T47D (cell line): ENCODE data around the gene SMAP1.

Source experiments
- DNase-seq, 2 experiments: peaks; one replicate each; pipeline versions ENCODE4 v3.0.0 to v3.0.0-alpha.2; 2011 to 2012; ENCODE audit warnings: low read depth in 1 of 2, low spot score in 1 of 2
- JUND ChIP-seq: IDR thresholded peaks from 2 replicates; pipeline ENCODE4 v1.6.1; 2012; ENCODE audit warnings: low read depth
- in situ Hi-C: cut with HindIII; loops from 2 replicates; pipeline ENCODE4 v1.10.0; 2016; ENCODE audit warnings: low sequenced_read_pairs, low pct_unique_long_range_greater_than_20kb

The SMAP1 gene

GRCh38 chr6:70663881-70664466 is 3.7 kb upstream of the SMAP1 start:
- DNase-seq: no peak
- no peak for TF ChIP-seq JUND
- in situ Hi-C loops: no loop called here

DNA sequence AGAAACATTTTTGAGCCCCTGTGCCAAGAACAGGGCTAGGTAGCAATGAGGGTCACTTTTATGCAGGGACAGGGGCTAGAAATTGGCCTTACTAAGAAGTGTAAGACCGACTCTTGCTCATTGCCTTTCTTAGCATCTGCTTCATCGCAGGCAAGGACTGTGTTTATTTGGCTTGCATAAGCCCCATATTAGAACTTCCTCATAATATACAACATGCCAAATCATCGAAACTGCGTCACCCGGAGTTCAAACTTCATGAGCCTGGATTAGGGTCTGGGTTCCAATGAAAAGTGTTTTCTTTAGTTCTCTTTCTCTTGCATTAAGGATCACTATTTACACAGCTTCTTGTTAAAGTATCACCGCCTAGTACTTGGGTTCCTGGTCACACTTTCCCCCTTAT is 977 bp upstream of the SMAP1 start:
- TF ChIP-seq JUND: no peak
- no peak for DNase-seq

DNA sequence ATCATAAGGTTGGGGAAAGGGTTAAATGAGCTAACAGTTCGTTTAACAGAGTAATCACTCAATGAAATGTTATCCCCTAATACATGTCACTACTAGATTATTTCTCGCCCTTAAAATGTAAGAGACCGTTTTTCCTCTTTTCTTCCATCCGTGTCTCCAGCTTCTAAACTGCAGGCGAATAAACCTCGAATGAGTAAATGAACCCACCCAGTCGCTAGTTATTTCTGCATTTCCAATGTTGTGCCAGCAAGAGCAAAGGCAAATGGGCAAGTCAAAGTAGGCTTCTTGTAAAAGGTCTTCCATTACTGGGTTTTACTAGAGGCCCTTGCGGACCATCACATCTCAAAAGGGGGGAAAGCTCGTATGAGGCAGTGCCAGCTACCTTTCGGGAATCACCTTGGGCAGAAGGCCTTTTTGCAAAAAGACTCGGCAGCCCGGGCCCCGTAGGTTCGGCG is 400 bp upstream of the SMAP1 start:
- TF ChIP-seq JUND: no peak
- in situ Hi-C loops: no loop called here
- no peak for DNase-seq

More for the DNA sequence above, 977 bp upstream of the SMAP1 start:
- in situ Hi-C loops: no loop called here

DNA sequence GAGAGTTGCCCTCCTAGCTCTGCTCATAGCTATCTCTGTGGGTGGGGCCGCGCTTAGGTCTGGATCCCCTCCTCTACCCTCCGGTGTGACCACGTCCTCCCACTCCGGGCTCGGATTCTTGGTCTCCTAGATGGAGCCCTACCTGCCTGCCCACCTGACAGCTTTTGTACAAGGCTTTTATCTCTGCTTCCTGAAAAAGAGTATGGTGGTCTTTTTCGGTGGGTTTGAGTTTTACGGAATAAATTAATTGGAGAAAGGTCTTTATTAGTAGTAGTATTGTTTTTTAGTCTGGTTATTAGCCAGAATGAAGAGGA is 773 bp downstream of the SMAP1 start:
- in situ Hi-C loops: no loop called here
- no peak for TF ChIP-seq JUND
- DNase-seq: no peak

- DNase-seq: no peak
- no peak for TF ChIP-seq JUND
- in situ Hi-C loops: no loop called here
These were observed 1.4 kb downstream of the SMAP1 start for GRCh38 chr6:70669133-70669532.

DNA sequence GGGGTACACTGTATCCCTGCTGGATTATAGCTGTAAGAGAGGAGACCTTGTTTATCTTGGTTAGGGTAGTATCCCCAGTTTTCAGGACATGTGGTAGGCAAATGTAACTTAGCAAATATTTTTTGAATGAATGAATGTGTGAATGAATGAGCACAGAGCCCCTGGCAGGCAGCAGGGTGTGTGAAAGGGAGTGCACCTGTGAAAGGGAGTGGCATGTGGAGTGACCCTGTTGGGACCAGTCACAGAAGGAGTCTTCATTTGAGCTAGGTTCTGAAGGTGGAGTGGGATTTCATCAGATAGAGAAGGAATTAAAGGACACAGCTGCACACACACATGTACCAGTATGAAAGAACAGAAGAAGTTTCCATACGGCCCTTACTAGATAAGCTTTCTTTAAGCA is 4.9 kb downstream of the SMAP1 start:
- in situ Hi-C loops: no loop called here
- TF ChIP-seq JUND: no peak
- DNase-seq: no peak

DNA sequence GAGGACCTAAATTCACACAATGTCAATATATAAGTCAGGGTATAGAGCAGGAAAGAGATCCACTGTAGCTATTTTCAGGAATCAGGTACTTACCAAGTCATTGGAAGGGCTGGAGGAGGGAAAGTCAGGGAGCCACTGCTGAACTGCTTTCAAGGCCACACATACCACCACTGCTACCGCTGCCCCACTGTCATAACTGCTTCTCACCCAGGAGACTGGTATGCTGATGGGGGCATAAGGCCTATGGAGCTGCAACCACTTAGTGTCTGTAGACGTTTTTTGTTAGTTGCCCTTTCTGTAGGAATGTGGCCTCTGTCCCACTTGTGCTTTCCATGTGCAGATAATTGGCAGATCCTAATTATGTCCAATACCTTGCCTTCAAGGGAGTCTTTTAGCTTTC is 5.4 kb downstream of the SMAP1 start:
- no peak for DNase-seq
- in situ Hi-C loops: no loop called here
- TF ChIP-seq JUND: no peak

- no peak for DNase-seq
- TF ChIP-seq JUND: no peak
- in situ Hi-C loops: no loop called here
These were observed 5.9 kb downstream of the SMAP1 start for GRCh38 chr6:70673601-70674000.

DNA sequence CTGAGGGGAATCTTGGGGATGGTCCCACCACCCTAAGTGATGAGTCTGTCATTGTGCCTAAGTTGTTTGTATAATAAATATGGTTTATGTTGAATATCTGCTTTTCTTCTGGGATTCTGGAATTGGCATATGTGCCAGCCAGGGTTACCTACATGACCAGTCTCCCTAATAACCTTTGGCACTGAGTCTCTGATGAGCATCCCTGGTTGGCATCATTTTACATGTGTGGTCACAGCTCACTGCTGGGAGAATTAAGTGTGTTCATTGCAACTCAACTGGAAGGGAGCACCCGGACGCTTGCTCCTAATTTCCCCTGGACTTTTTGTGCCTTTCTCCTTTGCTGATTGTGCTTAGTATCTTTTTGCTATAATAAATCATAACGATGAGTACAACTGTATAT is 8.1 kb downstream of the SMAP1 start:
- in situ Hi-C loops: no loop called here
- DNase-seq: no peak
- no peak for TF ChIP-seq JUND

GRCh38 chr6:70676821-70677220 is 9.1 kb downstream of the SMAP1 start:
- in situ Hi-C loops: no loop called here
- DNase-seq: no peak
- TF ChIP-seq JUND: no peak

GRCh38 chr6:70680396-70680795 is 12.7 kb downstream of the SMAP1 start:
- no peak for DNase-seq
- TF ChIP-seq JUND: no peak
- in situ Hi-C loops: no loop called here

DNA sequence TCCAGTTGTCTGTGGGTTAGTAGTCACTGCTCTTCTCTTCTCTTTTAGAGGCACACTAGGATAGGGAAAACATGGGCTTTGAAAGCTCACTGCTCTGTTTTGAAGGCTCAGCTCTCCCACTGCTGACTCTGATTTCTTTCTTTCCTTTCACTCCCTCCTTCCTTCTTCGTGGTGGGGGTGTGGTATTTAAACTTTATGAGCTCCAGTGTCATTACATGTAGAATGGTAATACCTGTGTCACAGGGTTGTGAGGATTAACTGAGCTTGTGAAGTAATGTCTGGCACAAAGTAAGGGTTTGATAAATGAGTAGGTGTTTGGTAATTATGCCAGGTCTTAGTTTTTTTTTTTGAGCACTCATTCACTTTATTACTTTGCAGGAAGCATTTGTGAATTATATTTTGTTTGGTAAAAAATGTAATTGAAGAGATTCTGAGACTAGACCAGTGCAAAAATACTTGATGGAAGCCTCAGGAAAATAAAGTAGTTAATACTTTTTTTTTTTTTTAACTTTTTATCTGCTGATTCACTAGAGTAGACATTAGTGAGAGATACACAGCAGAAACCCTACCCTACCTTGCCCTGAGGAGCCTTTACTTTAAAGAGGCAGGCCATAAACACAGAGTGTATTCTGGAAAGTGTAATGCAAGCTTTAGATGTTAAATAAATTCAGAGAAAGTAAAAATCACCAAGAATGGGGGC is 17.3 kb downstream of the SMAP1 start:
- no peak for TF ChIP-seq JUND
- in situ Hi-C loops: no loop called here
- DNase-seq: peak in 1 of 2 experiments; percentile 38

DNA sequence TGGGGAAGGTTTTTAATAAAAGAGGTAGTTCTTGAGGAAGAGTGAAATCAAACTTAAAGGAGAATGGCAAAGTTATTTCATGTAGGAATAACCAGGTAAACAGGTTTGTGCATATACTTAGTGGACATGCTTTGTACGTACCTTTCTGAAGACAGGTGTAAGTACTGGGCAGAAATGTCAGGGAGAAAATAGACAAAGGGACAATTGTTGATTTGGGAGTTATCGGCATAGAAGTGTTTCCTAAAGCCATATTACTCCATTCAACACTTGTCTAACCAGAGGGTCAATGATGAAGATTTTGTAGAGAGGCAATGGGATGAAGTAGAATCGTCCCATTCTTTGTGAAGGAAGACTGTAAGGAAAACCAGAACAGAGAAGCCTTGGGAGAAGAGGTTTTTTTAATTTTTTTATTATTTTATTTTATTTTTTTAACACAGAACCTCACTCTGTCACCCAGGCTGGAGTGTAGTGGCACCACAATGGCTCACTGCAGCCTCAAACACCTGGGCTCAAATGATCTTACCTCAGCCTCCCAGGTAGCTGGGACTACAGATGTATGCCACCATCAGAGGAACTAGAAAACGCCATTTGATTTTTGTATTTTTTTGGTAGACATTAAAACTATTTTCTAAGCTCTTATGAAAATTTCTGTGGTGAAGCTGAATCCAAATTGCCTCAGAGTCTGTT is 18.0 kb downstream of the SMAP1 start:
- in situ Hi-C loops: no loop called here
- DNase-seq: peak in 1 of 2 experiments; percentile 24
- no peak for TF ChIP-seq JUND
